Activated CD8-positive, alpha-beta memory T cell treated with anti-CD3 and anti-CD28 coated beads, Interleukin-2, amount 50 U/mL, for 24 hours (primary cell): ENCODE measurements around the gene CHRNA5.

Experiments
- DNase-seq: peaks from one replicate; pipeline ENCODE4 v3.0.0-alpha.2; 2020; ENCODE audit errors: extremely low read depth

CHRNA5 gene

DNA sequence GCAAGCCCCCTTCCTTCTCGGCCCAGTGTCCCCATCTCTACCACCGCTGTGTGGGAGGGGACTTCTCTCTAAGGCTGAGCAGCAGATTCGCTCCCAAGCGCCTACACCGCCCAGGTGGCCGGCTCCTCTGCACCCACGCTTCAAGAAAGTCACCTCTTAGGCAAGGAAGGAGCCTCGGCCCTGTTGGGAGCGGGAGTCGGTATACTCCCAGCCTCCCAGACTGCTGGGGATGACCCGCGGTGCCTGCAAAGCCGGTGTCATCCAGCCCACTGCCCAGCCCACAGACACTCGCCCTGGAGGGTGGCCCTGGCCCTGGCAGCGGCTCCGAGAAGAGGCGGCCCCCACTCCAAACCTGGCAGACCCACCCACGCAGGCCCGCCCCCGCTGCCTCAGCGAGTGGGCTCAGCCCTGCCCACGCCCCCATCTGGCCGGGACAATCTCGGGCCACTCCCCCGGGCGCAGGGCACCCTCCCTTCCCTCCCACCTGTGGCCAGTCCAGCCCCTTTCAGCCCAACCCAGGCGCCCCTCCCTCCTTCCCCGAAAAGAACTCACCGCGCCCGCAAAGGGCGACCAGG lies 75.3 kb downstream of the CHRNA5 start:
- DNase-seq = no peak

DNA sequence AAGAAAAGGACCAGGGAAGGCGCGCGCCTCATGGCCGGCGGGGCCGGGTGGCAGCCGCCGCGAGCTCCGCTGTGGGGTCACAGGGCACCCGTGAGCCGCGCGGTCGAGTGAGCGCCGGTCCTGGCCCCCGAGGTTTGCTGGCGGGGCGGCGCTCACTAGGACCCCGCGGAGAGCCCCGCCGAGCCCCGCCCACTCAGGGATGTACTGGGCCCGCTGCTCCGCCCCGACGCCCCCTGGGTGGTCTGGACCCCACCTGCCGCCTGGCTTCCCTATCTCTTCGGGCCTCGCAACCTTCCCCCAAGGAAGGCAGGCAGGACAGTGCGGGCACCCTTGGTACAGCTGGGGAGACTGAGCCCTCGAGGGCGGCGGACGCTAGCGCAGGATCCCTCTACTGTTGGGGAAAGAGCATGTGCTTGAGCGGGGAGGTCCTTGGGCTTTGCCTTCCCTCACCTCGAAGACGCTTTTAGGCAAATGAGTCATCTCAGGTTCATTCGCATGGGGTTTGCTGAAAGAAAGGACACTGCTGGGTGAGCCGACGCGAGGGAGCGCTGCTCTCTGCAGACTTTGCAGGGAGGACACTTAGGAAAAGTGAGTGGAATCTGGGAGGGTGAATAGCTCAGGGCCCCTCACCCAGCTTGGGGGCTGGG lies 75.9 kb downstream of the CHRNA5 start, which contains the start of gene CHRNB4:
TSS of gene CHRNB4 (minus strand) at position 109 of the 647 bp plus-strand sequence. CDS start at position 32, 77 bp downstream.
- DNase-seq = no peak

DNA sequence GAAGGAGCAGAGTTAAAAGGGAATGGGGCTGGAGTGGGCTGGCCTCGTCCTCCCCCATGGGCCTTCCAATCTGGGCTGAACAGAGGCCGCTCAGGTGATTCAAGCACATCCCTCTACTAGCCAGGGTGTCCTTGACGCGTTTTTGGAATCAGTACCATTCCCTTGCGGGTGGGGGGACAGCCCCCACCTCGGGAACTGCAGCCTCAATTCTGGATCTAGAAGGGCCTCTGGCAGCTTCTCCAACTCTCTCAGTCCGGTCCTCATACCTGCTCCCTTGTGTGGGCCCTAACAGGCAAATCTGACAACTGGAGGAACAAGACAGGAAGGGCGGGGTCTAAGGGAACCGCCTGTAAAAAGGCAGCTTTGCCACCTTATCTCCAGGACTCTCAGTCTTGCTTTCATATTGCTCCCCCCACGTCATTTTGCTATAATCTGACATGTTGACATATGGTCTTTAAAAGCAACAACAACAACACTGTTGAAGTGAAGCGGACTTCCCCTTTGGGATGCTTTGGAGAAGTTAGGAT lies 76.5 kb downstream of the CHRNA5 start:
- DNase-seq = no peak

DNA sequence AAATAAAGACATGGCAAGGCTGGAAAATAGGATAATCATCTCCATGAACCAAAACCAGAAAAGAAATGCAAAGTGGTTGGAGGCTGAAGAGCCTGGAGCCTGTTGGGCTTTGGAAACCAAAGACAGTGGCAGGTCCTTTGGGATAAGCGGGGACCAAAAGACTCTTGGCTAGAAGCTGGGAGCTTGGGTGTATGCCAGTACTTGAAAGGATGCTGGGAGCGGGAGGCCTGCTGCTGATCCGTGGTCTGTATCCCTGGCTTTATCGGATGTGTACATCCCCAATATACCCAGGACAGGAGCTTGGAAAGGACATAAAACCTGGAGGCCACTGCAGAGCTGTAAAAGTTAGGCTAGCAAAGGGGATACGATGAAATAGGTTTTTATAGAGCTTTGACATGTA lies 77.0 kb downstream of the CHRNA5 start:
- DNase-seq = no peak
